ENCODE results near the gene ZMYM3. TPM values are rescaled to one million over a fixed set of nuclear protein-coding genes. Genes with fewer than 3 reads are reported as not detected.

ZMYM3 gene
- total and polyA plus RNA-seq, 3 donors from 2014 or later = 36.8 to 97.1 (median 67.6) TPM

- no peaks in the 10 kb centered on the region for H3K27me3 ChIP-seq
- peak; percentile 64 for DNase-seq
- peaks cover 5% of the 10 kb centered on the region for H3K4me1 ChIP-seq
- H3K9me3 ChIP-seq = no peaks in the 10 kb centered on the region
- WGBS, 2 donors = 28 to 48% methylated on average over 3 of the region's 3 CpGs
- H3K36me3 ChIP-seq (ENCODE audit: low read depth, missing control alignments) = no peaks in the 10 kb centered on the region
- no peak overlapping the region for H3K4me3 ChIP-seq
- H3K27ac ChIP-seq = no peak overlapping the region
- intact Hi-C loops (cut with DNase I; ENCODE audit: low total_unique reads) = no loop called here
- TF ChIP-seq POLR2A (IDR thresholded peaks at IDR 0.05) (no peak), CTCF (IDR thresholded peaks at IDR 0.05) (no peak)
Measured at GRCh38 chrX:71298119-71298518, 44.2 kb upstream of the ZMYM3 start.

- 96 to 98% methylated on average over 6 of the region's 6 CpGs for WGBS, 2 donors
- intact Hi-C loops (cut with DNase I; ENCODE audit: low total_unique reads) = no loop called here
Measured at GRCh38 chrX:71296806-71297205, 42.9 kb upstream of the ZMYM3 start.

GRCh38 chrX:71292669-71293365, 38.9 kb upstream of the ZMYM3 start:
- intact Hi-C loops (cut with DNase I; ENCODE audit: low total_unique reads) = no loop called here

More at GRCh38 chrX:71296806-71297205, 42.9 kb upstream of the ZMYM3 start:
- no peak overlapping the region for H3K4me3 ChIP-seq
- no peak overlapping the region for H3K27ac ChIP-seq
- TF ChIP-seq POLR2A (IDR thresholded peaks at IDR 0.05) = no peak
- TF ChIP-seq CTCF (IDR thresholded peaks at IDR 0.05) = no peak
- no peak for DNase-seq
- no peaks in the 10 kb centered on the region for H3K9me3 ChIP-seq
- peaks cover 5% of the 10 kb centered on the region for H3K4me1 ChIP-seq
- no peaks in the 10 kb centered on the region for H3K36me3 ChIP-seq (ENCODE audit: low read depth, missing control alignments)
- H3K27me3 ChIP-seq = no peaks in the 10 kb centered on the region

GRCh38 chrX:71291381-71291780, 37.4 kb upstream of the ZMYM3 start:
- no peaks in the 10 kb centered on the region for H3K36me3 ChIP-seq (ENCODE audit: low read depth, missing control alignments)
- DNase-seq = peak; percentile 21
- H3K9me3 ChIP-seq = no peaks in the 10 kb centered on the region
- 51 to 65% methylated on average over 6 of the region's 6 CpGs for WGBS, 2 donors
- no peak overlapping the region for H3K27ac ChIP-seq
- no peaks in the 10 kb centered on the region for H3K27me3 ChIP-seq
- TF ChIP-seq CTCF (IDR thresholded peaks at IDR 0.05) = no peak
- no peak for TF ChIP-seq POLR2A (IDR thresholded peaks at IDR 0.05)
- H3K4me3 ChIP-seq = no peak overlapping the region
- intact Hi-C loops (cut with DNase I; ENCODE audit: low total_unique reads) = no loop called here
- no peaks in the 10 kb centered on the region for H3K4me1 ChIP-seq

More at GRCh38 chrX:71292669-71293365, 38.9 kb upstream of the ZMYM3 start:
- Histone ChIP-seq H3K9me3 (no peaks in the 10 kb centered on the region), H3K27ac (no peak overlapping the region), H3K4me1 (peaks cover 5% of the 10 kb centered on the region), H3K36me3 (ENCODE audit: low read depth, missing control alignments) (no peaks in the 10 kb centered on the region), H3K27me3 (no peaks in the 10 kb centered on the region), H3K4me3 (no peak overlapping the region)
- TF ChIP-seq CTCF (IDR thresholded peaks at IDR 0.05) = no peak
- TF ChIP-seq POLR2A (IDR thresholded peaks at IDR 0.05) = no peak
- 90 to 94% methylated on average over 6 to 7 of the region's 7 CpGs for WGBS, 2 donors
- no peak for DNase-seq

GRCh38 chrX:71285929-71286328, 32.0 kb upstream of the ZMYM3 start:
- H3K4me3 ChIP-seq = no peak overlapping the region
- intact Hi-C loops (cut with DNase I; ENCODE audit: low total_unique reads) = no loop called here
- no peak for DNase-seq
- TF ChIP-seq CTCF (IDR thresholded peaks at IDR 0.05) = no peak
- TF ChIP-seq POLR2A (IDR thresholded peaks at IDR 0.05) = no peak
- H3K9me3 ChIP-seq = no peaks in the 10 kb centered on the region
- H3K27me3 ChIP-seq = no peaks in the 10 kb centered on the region
- no peaks in the 10 kb centered on the region for H3K36me3 ChIP-seq (ENCODE audit: low read depth, missing control alignments)
- H3K4me1 ChIP-seq = no peaks in the 10 kb centered on the region
- H3K27ac ChIP-seq = no peak overlapping the region

Data from testis (tissue), 3 donors.